ENCODE data around the gene ASL. TPM values are rescaled to one million over a fixed set of nuclear protein-coding genes. Genes with fewer than 3 reads are reported as not detected.

ASL gene
- total RNA-seq, 4 donors from 2014 or later, result 10.5 to 36.3 (median 23.2) TPM

GRCh38 chr7:66050337-66050957 lies 25.2 kb upstream of the ASL start:
- no peak overlapping the region for H3K27ac ChIP-seq
- H3K36me3 ChIP-seq, result no peaks in the 10 kb centered on the region
- H3K4me1 ChIP-seq, result no peaks in the 10 kb centered on the region
- H3K27me3 ChIP-seq, result no peaks in the 10 kb centered on the region
- no peak overlapping the region for H3K4me3 ChIP-seq
- 75 to 76% methylated on average over 3 to 6 of the region's 7 CpGs for WGBS, 2 donors (ENCODE audit: low coverage in 1 of 2)
- ATAC-seq, result no peak
- TF ChIP-seq, protein P1, sequence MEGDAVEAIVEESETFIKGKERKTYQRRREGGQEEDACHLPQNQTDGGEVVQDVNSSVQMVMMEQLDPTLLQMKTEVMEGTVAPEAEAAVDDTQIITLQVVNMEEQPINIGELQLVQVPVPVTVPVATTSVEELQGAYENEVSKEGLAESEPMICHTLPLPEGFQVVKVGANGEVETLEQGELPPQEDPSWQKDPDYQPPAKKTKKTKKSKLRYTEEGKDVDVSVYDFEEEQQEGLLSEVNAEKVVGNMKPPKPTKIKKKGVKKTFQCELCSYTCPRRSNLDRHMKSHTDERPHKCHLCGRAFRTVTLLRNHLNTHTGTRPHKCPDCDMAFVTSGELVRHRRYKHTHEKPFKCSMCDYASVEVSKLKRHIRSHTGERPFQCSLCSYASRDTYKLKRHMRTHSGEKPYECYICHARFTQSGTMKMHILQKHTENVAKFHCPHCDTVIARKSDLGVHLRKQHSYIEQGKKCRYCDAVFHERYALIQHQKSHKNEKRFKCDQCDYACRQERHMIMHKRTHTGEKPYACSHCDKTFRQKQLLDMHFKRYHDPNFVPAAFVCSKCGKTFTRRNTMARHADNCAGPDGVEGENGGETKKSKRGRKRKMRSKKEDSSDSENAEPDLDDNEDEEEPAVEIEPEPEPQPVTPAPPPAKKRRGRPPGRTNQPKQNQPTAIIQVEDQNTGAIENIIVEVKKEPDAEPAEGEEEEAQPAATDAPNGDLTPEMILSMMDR (IDR thresholded peaks at IDR 0.05), result no peak
- TF ChIP-seq POLR2AphosphoS5 (IDR thresholded peaks at IDR 0.05), result no peak
- TF ChIP-seq POLR2A (IDR thresholded peaks at IDR 0.05), result no peak
- no peak for TF ChIP-seq EP300 (IDR thresholded peaks at IDR 0.05)
- H3K9me3 ChIP-seq, result no peaks in the 10 kb centered on the region

DNA sequence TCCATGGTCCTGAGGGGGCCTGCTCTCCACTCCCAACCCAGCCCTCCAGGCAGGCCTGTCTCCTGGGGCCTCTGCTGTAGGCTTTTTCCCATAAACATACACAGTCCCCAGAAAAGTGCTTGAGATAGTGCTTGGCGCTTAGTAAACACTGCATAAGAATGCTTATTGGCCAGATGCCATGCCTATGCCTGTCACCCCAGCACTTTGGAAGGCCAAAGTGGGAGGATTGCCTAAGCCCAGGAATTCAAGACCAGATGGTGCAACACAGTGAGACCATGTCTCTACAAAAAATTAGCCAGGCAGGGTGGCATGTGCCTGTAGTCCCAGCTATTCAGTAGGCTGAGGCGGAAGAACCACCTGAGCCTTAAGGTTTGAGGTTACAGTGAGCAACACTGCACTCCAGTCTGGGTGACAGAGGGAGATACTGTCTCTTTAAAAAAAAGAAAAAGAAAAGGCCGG lies 24.6 kb upstream of the ASL start:
- 40 to 100% methylated on average over 1 of the region's 3 CpGs for WGBS, 2 donors (ENCODE audit: low coverage in 1 of 2)
- no peak overlapping the region for H3K27ac ChIP-seq
- no peak for ATAC-seq

GRCh38 chr7:66052447-66052846 lies 23.2 kb upstream of the ASL start:
- 73 to 88% methylated on average over 2 to 4 of the region's 6 CpGs for WGBS, 2 donors (ENCODE audit: low coverage in 1 of 2)
- H3K4me3 ChIP-seq, result no peak overlapping the region
- H3K4me1 ChIP-seq, result no peaks in the 10 kb centered on the region
- no peaks in the 10 kb centered on the region for H3K9me3 ChIP-seq
- ATAC-seq, result no peak
- no peak overlapping the region for H3K27ac ChIP-seq
- no peaks in the 10 kb centered on the region for H3K36me3 ChIP-seq
- TF ChIP-seq POLR2A (IDR thresholded peaks at IDR 0.05), result no peak
- TF ChIP-seq EP300 (IDR thresholded peaks at IDR 0.05), result no peak
- TF ChIP-seq, protein P1 (IDR thresholded peaks at IDR 0.05), result no peak
- TF ChIP-seq POLR2AphosphoS5 (IDR thresholded peaks at IDR 0.05), result no peak
- H3K27me3 ChIP-seq, result no peaks in the 10 kb centered on the region

More for the DNA sequence above, 24.6 kb upstream of the ASL start:
- H3K4me1 ChIP-seq, result no peaks in the 10 kb centered on the region
- no peak overlapping the region for H3K4me3 ChIP-seq
- no peaks in the 10 kb centered on the region for H3K27me3 ChIP-seq
- H3K36me3 ChIP-seq, result no peaks in the 10 kb centered on the region
- no peaks in the 10 kb centered on the region for H3K9me3 ChIP-seq
- TF ChIP-seq EP300 (IDR thresholded peaks at IDR 0.05) (no peak), POLR2AphosphoS5 (IDR thresholded peaks at IDR 0.05) (peak; percentile 80)

DNA sequence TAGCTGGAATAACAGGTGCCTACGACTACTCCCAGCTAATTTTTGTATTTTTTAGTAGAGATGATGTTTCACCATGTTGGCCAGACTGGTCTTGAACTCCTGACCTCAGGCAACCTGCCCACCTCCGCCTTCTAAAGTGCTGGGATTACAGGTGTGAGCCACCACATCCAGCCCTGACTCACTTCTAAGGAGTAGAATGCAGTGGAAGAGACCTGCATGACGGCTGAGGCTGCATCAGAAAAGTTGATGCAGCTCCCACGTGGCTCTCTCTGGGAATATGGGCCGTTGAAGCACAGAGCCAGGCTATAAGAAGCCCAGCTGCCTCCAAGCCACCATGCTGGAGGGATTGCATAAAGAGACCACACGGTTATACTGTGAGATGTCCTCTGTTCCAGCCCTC lies 21.6 kb upstream of the ASL start:
- Histone ChIP-seq H3K36me3 (no peaks in the 10 kb centered on the region), H3K4me3 (no peak overlapping the region), H3K27ac (no peak overlapping the region), H3K9me3 (no peaks in the 10 kb centered on the region), H3K27me3 (no peaks in the 10 kb centered on the region), H3K4me1 (no peaks in the 10 kb centered on the region)
- TF ChIP-seq, protein P1 (IDR thresholded peaks at IDR 0.05), result no peak
- no peak for TF ChIP-seq POLR2A (IDR thresholded peaks at IDR 0.05)
- no peak for TF ChIP-seq EP300 (IDR thresholded peaks at IDR 0.05)
- TF ChIP-seq POLR2AphosphoS5 (IDR thresholded peaks at IDR 0.05), result no peak
- WGBS, 2 donors (ENCODE audit: low coverage in 1 of 2), result 76 to 83% methylated on average over 4 of the region's 6 CpGs
- ATAC-seq, result no peak

DNA sequence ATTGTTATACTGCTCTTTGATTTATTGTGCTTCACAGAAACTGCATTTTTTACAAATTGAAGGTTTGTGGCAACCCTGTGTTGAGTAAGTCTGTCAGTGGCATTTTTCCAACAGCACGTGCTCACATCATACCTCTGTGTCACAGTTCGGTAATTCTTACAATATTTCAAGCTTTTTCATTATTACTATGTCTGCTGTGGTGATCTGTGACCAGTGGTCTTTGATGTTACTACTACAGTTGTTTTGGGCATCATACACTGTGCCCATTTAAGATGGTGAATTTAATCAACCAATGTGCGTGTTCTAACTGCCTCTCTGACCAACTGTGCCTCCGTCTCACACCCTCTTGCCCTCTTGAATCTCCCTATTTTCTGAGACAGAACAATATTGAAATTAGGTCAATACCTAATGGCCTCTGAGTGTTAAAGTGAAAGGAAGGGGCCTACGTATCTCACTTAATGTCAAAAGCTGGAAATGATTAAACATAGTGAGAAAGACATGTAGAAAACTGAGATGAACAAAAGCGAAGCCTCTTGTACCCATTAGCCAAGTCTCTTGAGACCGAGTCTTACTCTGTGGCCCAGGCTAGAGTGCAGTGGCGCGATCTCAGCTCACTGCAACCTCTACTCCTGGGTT lies 20.2 kb upstream of the ASL start:
- Histone ChIP-seq H3K27me3 (no peaks in the 10 kb centered on the region), H3K4me1 (no peaks in the 10 kb centered on the region), H3K4me3 (no peak overlapping the region), H3K27ac (no peak overlapping the region), H3K36me3 (no peaks in the 10 kb centered on the region), H3K9me3 (no peaks in the 10 kb centered on the region)
- no peak for TF ChIP-seq POLR2AphosphoS5 (IDR thresholded peaks at IDR 0.05)
- no peak for TF ChIP-seq EP300 (IDR thresholded peaks at IDR 0.05)
- no peak for TF ChIP-seq POLR2A (IDR thresholded peaks at IDR 0.05)
- TF ChIP-seq, protein P1 (IDR thresholded peaks at IDR 0.05), result no peak
- no peak for ATAC-seq
- WGBS, 2 donors (ENCODE audit: low coverage in 1 of 2), result 85 to 88% methylated on average over 8 to 9 of the region's 9 CpGs

Data from gastroesophageal sphincter (tissue), 4 donors.